Occipital lobe (tissue), 2 donors: ENCODE measurements around the gene C5orf52. TPM values are rescaled to one million over a fixed set of nuclear protein-coding genes. Genes with fewer than 3 reads are reported as not detected.
"Not testable (repeated sequence)": the region's sequence is repeated elsewhere in the genome, so short reads cannot be mapped to it uniquely, and the experiment has no call there.

ENCODE experiments used
- DNase-seq: peaks from one replicate; lab custom pipeline; 2025; lab: John Stamatoyannopoulos, UW
- total RNA-seq: library from RNA; depleted of rRNA; stranded (reverse); fragments of >200 nt; gene quantifications from one replicate; pipeline ENCODE4 v1.2.3, GENCODE V29; 2014

Gene C5orf52
- total RNA-seq, 1 donor from 2014 or later = not detected

DNA sequence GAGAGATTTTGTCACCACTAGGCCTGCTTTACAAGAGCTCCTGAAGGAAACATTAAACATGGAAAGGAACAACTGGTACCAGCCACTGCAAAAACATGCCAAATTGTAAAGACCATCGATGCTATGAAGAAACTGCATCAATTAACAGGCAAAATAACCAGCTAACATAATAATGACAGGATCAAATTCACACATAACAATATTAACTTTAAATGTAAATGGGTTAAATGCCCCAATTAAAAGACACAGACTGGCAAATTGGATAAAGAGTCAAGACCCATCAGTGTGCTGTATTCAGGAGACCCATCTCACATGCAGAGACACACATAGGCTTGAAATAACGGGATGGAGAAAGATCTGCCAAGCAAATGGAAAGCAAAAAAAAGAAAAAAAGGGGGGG, 51.6 kb downstream of the C5orf52 start:
- not testable (repeated sequence) for DNase-seq

DNA sequence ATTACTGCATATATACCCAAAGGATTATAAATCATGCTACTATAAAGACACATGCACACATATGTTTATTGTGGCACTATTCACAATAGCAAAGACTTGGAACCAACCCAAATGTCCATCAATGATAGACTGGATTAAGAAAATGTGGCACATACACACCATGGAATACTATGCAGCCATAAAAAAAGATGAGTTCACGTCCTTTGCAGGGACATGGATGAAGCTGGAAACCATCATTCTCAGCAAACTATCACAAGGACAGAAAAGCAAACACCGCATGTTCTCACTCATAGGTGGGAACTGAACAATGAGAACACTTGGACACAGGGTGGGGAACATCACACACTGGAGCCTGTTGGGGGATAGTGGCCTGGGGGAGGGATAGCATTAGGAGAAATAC, 55.3 kb downstream of the C5orf52 start:
- not testable (repeated sequence) for DNase-seq

DNA sequence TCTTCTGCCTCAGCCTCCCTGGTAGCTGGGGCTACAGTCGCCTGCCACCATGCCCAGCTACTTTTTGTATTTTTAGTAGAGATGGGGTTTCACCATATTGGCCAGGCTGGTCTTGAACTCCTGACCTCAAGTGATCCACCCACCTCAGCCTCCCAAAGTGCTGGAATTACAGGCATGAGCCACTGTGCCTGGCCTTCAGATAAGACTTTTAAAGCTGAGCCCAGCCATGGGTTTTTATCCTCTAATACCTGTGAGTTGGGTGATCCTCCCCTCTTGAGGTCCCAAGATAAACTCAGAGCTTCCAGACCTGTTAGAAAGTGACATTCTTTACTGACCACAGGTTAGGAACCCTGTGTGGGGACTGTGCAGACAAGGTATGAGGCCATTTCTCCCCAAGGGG, 56.5 kb downstream of the C5orf52 start:
- DNase-seq = not testable (repeated sequence)

Other genes starting within 250 kb of the C5orf52 start
- gene NIPAL4, start 211.3 kb upstream of the C5orf52 start, total RNA-seq = not detected
- gene ADAM19, start 95.8 kb upstream of the C5orf52 start, total RNA-seq = 13.4 TPM
- gene SOX30, start 19.1 kb upstream of the C5orf52 start, total RNA-seq = not detected
- gene THG1L, start 59.9 kb downstream of the C5orf52 start, total RNA-seq = 17.8 TPM
- gene LSM11, start 72.2 kb downstream of the C5orf52 start, total RNA-seq = 90.5 TPM
- 66.9 TPM for gene CLINT1, start 187.6 kb downstream of the C5orf52 start, total RNA-seq